ENCODE data around the gene CHMP6.

CHMP6 gene

GRCh38 chr17:80949451-80950421 is 41.9 kb upstream of the CHMP6 start:
- H3K27ac ChIP-seq (ENCODE audit: low read depth, low read length): no peak overlapping the region
- no peaks in the 10 kb centered on the region for H3K27me3 ChIP-seq (ENCODE audit: control insufficient read depth, insufficient read depth, low read length)
- peaks cover 16% of the 10 kb centered on the region; the same call in 1 of the 2 replicates for H3K36me3 ChIP-seq (ENCODE audit: control insufficient read depth, insufficient read depth, low read length)

GRCh38 chr17:80950466-80951120 is 41.0 kb upstream of the CHMP6 start:
- Histone ChIP-seq H3K27me3 (ENCODE audit: control insufficient read depth, insufficient read depth, low read length) (no peaks in the 10 kb centered on the region), H3K36me3 (ENCODE audit: control insufficient read depth, insufficient read depth, low read length) (peaks cover 16% of the 10 kb centered on the region; the same call in 1 of the 2 replicates), H3K9me3 (ENCODE audit: control insufficient read depth, insufficient read depth, low read length) (no peaks in the 10 kb centered on the region), H3K4me1 (ENCODE audit: control insufficient read depth, insufficient read depth, low read length) (no peaks in the 10 kb centered on the region), H3K27ac (ENCODE audit: low read depth, low read length) (no peak overlapping the region), H3K9ac (ENCODE audit: low read depth, low read length) (no peak overlapping the region), H3K4me3 (ENCODE audit: low read depth, low read length) (no peak overlapping the region)

More at GRCh38 chr17:80949451-80950421, 41.9 kb upstream of the CHMP6 start:
- Histone ChIP-seq H3K9ac (ENCODE audit: low read depth, low read length) (no peak overlapping the region), H3K4me3 (ENCODE audit: low read depth, low read length) (no peak overlapping the region), H3K9me3 (ENCODE audit: control insufficient read depth, insufficient read depth, low read length) (no peaks in the 10 kb centered on the region), H3K4me1 (ENCODE audit: control insufficient read depth, insufficient read depth, low read length) (no peaks in the 10 kb centered on the region)

GRCh38 chr17:80951121-80952090 is 40.2 kb upstream of the CHMP6 start:
- no peaks in the 10 kb centered on the region for H3K4me1 ChIP-seq (ENCODE audit: control insufficient read depth, insufficient read depth, low read length)
- H3K27me3 ChIP-seq (ENCODE audit: control insufficient read depth, insufficient read depth, low read length): no peaks in the 10 kb centered on the region
- no peaks in the 10 kb centered on the region for H3K9me3 ChIP-seq (ENCODE audit: control insufficient read depth, insufficient read depth, low read length)
- H3K36me3 ChIP-seq (ENCODE audit: control insufficient read depth, insufficient read depth, low read length): peaks cover 11% of the 10 kb centered on the region; the same call in 1 of the 2 replicates
- H3K9ac ChIP-seq (ENCODE audit: low read depth, low read length): no peak overlapping the region
- no peak overlapping the region for H3K4me3 ChIP-seq (ENCODE audit: low read depth, low read length)
- H3K27ac ChIP-seq (ENCODE audit: low read depth, low read length): no peak overlapping the region

GRCh38 chr17:80952291-80952690 is 39.4 kb upstream of the CHMP6 start:
- H3K4me1 ChIP-seq (ENCODE audit: control insufficient read depth, insufficient read depth, low read length): no peaks in the 10 kb centered on the region
- peaks cover 8% of the 10 kb centered on the region; the same call in 1 of the 2 replicates for H3K36me3 ChIP-seq (ENCODE audit: control insufficient read depth, insufficient read depth, low read length)
- H3K27ac ChIP-seq (ENCODE audit: low read depth, low read length): no peak overlapping the region
- H3K9me3 ChIP-seq (ENCODE audit: control insufficient read depth, insufficient read depth, low read length): no peaks in the 10 kb centered on the region
- H3K4me3 ChIP-seq (ENCODE audit: low read depth, low read length): no peak overlapping the region
- no peaks in the 10 kb centered on the region for H3K27me3 ChIP-seq (ENCODE audit: control insufficient read depth, insufficient read depth, low read length)
- H3K9ac ChIP-seq (ENCODE audit: low read depth, low read length): no peak overlapping the region

DNA sequence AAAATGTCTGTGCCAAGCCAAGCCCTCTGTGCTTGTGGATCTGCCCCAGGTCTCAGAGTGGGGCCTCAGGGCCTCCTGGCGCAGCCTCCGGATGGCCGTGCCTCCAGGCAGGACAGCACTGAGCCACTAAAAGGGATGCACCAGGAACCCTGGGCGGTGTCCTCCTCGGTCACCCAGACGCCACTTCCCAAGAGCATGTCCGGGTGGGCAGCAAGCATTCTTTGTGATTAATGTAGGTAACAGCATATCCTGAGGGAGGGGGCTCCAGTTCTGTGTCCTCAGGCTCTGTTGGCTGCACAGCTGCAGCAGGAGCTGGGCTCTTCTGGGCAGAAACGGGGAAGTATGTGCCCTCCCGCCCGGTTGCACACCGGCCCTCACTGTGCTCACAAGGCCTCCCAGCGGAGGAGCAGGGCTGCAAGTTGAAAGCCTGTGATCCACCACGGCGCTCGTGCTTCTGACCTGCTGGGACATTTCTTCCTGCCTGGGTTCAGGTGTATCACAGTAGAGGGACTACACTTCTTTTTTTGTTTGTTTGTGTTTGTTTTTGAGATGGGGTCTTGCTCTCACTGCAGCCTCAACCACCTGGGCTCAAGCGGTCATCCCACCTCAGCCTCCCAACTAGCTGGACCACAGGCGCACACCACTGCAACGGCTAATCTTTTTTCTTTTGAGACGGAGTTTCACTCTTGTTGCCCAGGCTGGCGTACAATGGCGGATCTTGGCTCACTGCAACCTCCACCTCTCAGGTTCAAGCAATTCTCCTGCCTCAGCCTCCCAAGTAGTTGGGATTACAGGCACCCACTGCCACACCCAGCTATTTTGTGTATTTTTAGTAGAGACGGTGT is 37.9 kb upstream of the CHMP6 start:
- Histone ChIP-seq H3K4me3 (ENCODE audit: low read depth, low read length) (no peak overlapping the region), H3K4me1 (ENCODE audit: control insufficient read depth, insufficient read depth, low read length) (no peaks in the 10 kb centered on the region), H3K27ac (ENCODE audit: low read depth, low read length) (no peak overlapping the region), H3K27me3 (ENCODE audit: control insufficient read depth, insufficient read depth, low read length) (no peaks in the 10 kb centered on the region), H3K9me3 (ENCODE audit: control insufficient read depth, insufficient read depth, low read length) (no peaks in the 10 kb centered on the region), H3K9ac (ENCODE audit: low read depth, low read length) (no peak overlapping the region), H3K36me3 (ENCODE audit: control insufficient read depth, insufficient read depth, low read length) (peaks cover 8% of the 10 kb centered on the region; the same call in 1 of the 2 replicates)

DNA sequence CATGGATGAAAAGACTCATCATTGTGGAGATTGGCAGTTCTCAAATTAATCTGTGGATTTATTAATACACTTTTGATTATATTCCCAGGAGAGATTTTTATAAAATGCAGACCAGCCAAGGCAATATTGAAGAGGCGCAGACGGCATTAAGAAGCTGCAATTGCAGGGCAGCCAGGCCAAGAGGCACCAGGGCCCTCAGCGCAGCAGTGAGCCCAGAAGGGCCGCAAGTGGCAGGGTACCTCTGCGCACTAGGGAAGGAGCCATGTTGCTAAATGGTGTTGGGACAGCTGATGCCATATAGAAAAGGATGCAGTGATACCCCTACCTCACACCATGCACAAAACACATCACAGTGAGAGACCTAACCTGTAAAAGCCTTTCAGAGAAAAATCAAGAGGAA is 36.6 kb upstream of the CHMP6 start:
- H3K9ac ChIP-seq (ENCODE audit: low read depth, low read length): no peak overlapping the region
- no peaks in the 10 kb centered on the region for H3K9me3 ChIP-seq (ENCODE audit: control insufficient read depth, insufficient read depth, low read length)
- 0 out of 2 replicates have a peak, but pooled peaks cover 4% of the 10 kb centered on the region for H3K36me3 ChIP-seq (ENCODE audit: control insufficient read depth, insufficient read depth, low read length)
- no peaks in the 10 kb centered on the region for H3K27me3 ChIP-seq (ENCODE audit: control insufficient read depth, insufficient read depth, low read length)
- no peak overlapping the region for H3K27ac ChIP-seq (ENCODE audit: low read depth, low read length)
- H3K4me3 ChIP-seq (ENCODE audit: low read depth, low read length): no peak overlapping the region
- H3K4me1 ChIP-seq (ENCODE audit: control insufficient read depth, insufficient read depth, low read length): no peaks in the 10 kb centered on the region

DNA sequence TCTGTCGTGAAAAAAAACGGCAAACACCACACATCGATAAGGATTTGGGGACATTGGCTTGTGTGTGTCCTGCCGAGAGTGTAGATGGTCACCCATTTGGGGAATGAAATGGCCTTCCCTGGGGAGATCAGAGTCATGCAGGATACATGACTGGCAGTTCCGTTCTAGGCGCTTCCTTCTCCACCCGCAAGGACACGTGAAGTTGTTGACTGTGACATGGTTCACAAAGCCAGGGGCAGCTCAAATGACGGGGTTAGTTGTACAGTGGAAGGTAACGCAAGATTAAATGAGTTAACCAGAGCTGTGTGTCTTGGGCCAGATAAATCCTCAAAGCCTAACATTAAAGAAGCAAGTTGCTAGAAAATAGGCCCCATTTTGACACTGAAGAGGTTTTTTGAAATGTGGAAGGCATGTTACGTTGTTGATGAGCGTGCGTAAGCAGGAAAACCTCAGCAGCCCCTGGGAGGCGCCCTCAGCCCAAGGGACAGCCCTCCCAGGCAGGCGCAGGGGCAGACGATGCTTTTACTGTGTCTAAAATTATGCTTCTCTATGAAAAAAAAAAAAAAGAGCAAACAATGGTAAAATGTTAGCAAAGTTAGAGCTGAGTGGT is 35.9 kb upstream of the CHMP6 start:
- Histone ChIP-seq H3K9me3 (ENCODE audit: control insufficient read depth, insufficient read depth, low read length) (no peaks in the 10 kb centered on the region), H3K27me3 (ENCODE audit: control insufficient read depth, insufficient read depth, low read length) (no peaks in the 10 kb centered on the region), H3K9ac (ENCODE audit: low read depth, low read length) (no peak overlapping the region), H3K4me3 (ENCODE audit: low read depth, low read length) (no peak overlapping the region), H3K27ac (ENCODE audit: low read depth, low read length) (no peak overlapping the region), H3K36me3 (ENCODE audit: control insufficient read depth, insufficient read depth, low read length) (0 out of 2 replicates have a peak, but pooled peaks cover 4% of the 10 kb centered on the region), H3K4me1 (ENCODE audit: control insufficient read depth, insufficient read depth, low read length) (no peaks in the 10 kb centered on the region)

DNA sequence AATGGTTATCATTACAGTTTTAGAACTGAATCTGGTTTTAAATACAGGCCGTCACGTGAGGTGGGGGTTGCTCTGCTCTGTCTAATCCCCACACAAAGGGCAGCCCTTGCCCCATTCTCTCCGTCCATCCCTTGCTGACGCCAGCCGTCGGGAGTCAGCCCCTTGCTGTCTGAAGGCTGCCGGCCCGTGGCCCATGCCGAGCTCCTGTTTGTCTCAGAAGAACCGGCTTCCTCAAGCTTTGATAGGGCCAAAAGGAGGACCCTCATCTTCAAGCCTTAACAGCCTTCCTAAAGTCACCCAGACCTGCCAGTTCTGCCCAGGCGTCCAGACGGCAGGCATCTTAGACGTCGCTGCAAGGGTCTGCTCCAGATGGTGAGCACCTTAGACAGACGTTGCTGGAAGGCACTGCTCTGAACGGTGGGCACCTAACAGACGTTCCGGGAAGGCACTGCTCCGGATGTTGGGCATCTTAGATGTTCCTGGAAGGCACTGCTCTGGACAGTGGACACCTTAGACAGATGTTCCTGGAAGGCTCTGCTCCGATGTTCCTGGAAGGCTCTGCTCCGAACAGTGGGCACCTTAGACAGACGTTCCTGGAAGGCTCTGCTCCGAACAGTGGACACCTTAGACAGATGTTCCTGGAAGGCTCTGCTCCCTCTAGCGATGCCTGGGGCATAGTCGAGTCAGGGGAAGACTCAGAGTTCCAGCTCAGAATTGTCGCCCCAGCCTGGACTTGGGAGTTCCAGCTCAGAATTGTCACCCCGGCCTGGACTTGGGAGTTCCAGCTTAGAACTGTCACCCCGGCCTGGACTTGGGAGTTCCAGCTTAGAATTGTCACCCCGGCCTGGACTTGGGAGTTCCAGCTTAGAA is 35.1 kb upstream of the CHMP6 start:
- H3K9me3 ChIP-seq (ENCODE audit: control insufficient read depth, insufficient read depth, low read length): no peaks in the 10 kb centered on the region
- H3K27ac ChIP-seq (ENCODE audit: low read depth, low read length): no peak overlapping the region
- no peaks in the 10 kb centered on the region for H3K27me3 ChIP-seq (ENCODE audit: control insufficient read depth, insufficient read depth, low read length)
- no peaks in the 10 kb centered on the region for H3K4me1 ChIP-seq (ENCODE audit: control insufficient read depth, insufficient read depth, low read length)
- H3K4me3 ChIP-seq (ENCODE audit: low read depth, low read length): no peak overlapping the region
- H3K36me3 ChIP-seq (ENCODE audit: control insufficient read depth, insufficient read depth, low read length): no peaks in the 10 kb centered on the region
- no peak overlapping the region for H3K9ac ChIP-seq (ENCODE audit: low read depth, low read length)

DNA sequence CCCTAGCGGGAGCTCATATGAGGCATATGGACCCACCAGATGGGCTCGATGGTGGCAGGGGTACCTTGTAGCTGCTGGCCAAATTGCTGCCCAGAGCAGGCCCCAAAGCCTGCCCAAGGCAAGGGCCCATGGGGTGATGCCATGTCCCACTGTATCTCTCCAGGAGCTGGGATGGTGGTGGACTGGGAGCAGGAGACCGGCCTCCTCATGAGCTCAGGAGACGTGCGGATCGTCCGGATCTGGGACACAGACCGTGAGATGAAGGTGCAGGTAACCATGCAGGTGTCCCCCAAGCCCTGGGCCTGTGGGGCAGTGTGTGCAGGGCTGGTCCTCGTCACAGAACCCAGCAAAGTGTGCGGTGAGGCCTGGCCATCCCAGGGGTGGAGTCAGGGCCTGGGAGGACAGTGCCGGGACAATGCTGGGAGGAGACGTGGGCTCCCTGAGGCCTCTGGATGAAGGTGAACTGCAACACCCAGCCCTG is 34.1 kb upstream of the CHMP6 start:
- Histone ChIP-seq H3K27me3 (ENCODE audit: control insufficient read depth, insufficient read depth, low read length) (no peaks in the 10 kb centered on the region), H3K4me3 (ENCODE audit: low read depth, low read length) (no peak overlapping the region), H3K9me3 (ENCODE audit: control insufficient read depth, insufficient read depth, low read length) (no peaks in the 10 kb centered on the region), H3K27ac (ENCODE audit: low read depth, low read length) (no peak overlapping the region), H3K4me1 (ENCODE audit: control insufficient read depth, insufficient read depth, low read length) (no peaks in the 10 kb centered on the region), H3K9ac (ENCODE audit: low read depth, low read length) (no peak overlapping the region), H3K36me3 (ENCODE audit: control insufficient read depth, insufficient read depth, low read length) (no peaks in the 10 kb centered on the region)
